Stimulated activated CD4-positive, alpha-beta T cell treated with anti-CD3 and anti-CD28 coated beads, Interleukin-1b, Interleukin-23, amount 100 ng/mL, for 24 hours (primary cell): ENCODE results near the gene SULT4A1.

Source experiments
- DNase-seq, 4 experiments: peaks; one replicate each; pipeline ENCODE4 v3.0.0-alpha.2; 2020; ENCODE audit warnings: low read depth in 4 of 4, low spot score in 1 of 4

Gene SULT4A1

DNA sequence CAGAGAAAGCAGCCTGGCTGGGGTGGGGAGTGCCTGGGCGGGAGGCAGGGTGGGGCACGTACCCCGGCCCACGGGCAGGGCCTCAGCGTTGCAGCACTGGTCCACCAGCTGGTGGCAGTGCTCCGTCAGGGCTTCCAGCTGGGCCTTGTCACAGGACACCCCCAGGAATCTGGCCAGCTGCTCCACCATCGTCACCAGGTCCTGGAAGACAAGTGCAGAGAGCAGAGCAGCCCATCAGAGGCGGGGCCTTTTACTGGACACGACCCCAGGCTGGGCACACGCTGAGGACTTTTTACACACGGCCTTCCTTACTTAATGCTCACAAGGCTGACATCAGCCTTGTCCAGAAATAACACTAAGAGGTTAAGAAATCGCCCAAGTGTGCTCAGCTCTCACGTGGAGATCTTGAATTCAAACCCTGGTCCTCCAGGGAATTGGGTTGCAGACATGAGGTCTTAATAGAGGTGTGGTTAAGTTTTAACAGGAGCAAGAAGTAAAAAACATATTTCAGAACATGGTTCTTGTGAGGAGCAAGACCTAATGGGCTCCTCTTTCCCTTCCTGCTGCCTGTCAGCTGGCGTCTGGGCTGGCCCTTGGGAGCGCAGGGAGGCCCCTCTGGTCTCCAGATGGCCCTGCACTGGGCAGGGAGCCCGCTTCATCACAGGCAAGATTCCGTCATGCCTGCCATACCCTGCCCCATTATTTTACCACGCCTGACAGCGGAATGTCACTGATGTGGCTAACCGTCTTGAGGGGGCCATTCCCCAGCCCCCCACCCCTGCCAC lies 33.1 kb downstream of the SULT4A1 start:
- no peak for DNase-seq

- no peak for DNase-seq
These were observed 33.7 kb downstream of the SULT4A1 start for GRCh38 chr22:43828725-43828997.

GRCh38 chr22:43827926-43828724 lies 34.2 kb downstream of the SULT4A1 start:
- no peak for DNase-seq

DNA sequence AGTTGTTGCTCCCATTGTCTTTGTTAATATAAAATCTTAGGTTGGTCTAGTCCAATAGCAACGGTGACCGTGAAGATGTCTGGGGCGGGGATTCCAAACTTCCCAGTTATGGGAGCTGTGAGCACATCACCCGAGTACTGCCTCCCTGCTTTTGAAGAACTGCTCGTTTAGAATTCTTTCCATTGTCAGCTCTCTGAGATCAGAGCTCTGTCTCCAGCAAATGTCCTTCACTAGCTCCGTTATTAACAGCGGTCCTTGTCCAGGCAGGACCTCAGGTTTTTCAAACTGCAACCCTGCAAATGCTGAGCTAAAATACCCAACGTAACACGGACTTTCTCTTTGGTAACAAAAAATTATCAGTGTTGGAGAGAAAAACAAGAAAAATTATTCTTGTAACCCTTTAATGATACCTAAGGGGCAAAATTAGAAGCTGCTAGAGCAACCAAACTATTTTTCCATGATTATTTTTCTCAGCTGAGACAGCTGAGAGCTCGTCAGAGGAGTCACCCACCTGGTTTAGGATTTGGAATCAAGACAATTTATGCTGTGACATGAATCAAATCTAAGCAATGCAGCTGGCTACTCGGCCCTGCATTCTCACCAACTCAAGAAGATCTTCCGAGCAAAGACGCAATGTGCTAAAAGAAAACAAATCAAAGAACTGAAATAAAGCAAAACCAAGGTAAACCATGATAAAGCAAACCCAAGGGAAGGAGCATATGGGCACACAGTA lies 35.1 kb downstream of the SULT4A1 start:
- DNase-seq = no peak

- DNase-seq = no peak
These were observed 35.9 kb downstream of the SULT4A1 start for GRCh38 chr22:43826142-43827002.

DNA sequence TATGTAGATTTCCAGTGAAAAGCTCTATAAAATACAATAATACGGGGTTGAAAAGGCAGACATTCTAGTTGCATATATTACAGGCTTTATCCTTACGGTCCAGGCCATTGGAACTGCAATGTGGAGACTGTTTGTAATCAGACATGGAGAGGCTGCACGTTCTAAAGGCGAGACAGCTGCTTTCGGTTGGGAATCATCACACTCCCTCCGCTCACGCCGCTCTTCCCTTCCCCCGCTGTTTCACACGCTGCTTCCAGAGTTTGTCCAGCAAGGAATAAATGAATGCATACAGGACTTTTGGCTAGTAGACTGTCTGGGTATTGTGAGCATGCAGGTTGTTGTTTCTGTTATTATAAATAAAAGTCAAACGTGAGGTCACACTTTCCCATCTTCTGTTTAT lies 36.7 kb downstream of the SULT4A1 start:
- DNase-seq = no peak

DNA sequence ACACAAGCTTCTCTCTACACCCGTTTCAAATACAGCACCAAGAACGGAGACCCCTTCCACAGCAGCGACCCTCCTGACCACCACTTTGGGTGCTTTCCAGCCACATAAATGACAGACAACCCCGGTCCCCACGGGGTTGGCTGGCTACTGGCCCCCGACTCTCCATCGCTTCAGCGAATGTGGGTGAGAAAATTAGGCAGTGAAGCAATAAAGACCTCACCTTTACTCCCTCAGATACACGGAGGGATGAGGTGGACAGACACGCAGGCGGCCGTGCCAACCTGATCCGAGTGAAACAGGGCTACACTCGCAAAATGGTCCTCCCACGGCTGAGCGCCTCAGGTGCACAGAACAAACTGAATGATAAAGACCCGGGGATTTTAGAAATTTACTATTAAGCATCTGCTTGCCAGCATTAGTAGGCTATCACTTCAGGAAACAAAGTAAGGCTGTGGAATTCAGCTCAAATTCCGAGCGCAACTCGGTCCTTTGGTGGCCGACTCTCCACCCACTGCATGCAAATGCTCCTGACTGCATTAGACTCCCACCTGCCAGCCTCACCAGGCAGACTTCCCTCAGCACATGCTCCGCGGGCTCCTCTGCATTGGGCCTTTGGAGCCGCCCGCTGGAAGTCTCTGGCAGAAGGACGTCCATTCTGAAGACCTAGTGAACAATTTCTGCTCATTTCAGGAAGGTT lies 37.4 kb downstream of the SULT4A1 start:
- no peak for DNase-seq

GRCh38 chr22:43823911-43824665 lies 38.2 kb downstream of the SULT4A1 start:
- DNase-seq = no peak

DNA sequence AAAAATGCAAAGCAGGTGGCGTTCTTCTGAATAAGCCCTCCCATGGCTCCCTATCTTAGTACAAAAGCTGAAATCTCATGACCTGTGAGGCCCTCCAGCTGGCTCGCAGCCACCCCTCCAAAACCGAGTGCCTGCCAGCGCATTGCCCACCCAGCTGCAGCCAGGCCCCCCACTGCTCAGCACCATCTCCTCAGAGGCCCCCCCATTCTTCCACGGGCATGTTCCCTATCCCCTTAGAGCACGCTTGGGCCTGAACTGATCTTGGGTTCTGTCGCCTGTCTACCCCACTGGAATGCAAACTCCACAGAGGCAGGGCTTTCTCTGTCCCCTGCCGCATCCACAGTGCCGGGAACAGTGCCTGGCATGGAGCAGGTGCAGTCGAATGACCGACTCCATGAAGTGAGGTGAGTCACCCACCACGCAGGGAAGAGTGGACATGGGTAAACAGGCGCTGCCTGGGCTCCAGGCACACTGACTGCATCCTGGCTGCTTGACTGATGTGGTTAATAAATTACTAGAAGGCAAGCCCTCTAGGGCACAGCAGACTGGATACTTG lies 38.9 kb downstream of the SULT4A1 start:
- DNase-seq = no peak

- no peak for DNase-seq
These were observed 40.5 kb downstream of the SULT4A1 start for GRCh38 chr22:43821606-43822425.

GRCh38 chr22:43820651-43821305 lies 41.5 kb downstream of the SULT4A1 start:
- DNase-seq = no peak

DNA sequence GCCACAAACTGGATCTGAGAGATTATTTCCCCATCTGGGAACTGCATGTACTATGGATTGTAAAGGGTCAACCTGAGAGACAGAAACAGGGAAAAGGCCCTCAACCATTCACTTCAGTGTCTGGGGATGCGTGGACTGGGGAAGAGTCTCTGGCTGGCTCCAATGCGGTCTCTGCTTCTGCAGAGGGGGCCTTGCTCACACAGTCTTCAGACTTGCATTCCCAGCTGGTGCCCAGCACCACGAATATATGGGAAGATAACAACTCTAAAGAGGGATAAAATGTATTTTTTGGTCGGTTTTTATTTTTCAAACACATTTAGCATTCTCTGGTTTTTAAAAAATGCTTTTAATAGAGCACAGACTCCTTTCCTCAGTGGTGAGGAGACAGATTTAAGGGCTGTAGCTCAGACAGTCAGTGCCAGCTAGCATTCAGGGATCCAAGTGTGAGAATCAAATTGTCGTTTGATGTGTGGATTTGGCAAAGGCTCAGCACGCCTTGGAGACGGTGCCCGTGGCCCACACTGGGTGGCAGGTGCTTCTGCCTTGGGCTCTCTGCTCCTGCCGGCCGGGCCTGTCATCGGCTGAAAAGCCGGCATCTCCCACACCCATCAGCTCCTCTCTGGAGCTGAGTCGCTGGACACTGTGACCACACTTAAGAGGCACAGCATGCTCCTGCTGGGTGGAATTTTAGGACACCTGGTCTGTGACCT lies 42.2 kb downstream of the SULT4A1 start:
- no peak for DNase-seq

- DNase-seq = no peak
These were observed 42.8 kb downstream of the SULT4A1 start for GRCh38 chr22:43819421-43819921.

DNA sequence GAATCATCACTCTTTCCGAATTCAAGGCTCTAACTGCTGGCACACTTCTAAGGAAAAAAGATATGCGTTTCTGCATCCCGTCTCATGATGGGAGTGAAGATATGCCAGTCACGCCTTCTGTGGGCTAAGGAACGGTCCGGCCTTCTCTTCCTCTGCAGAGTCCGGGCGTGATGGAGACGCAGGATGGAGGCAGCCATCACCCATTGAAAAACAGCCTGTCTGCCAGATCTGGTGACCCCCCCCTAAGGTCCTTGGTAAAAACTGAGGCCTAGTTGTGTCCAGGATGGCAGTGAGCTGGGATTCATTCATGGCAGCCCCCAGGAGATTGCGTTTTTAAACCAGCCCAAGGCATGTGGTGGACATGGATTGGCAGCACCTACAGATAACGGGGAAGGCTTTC lies 43.3 kb downstream of the SULT4A1 start:
- DNase-seq = no peak

DNA sequence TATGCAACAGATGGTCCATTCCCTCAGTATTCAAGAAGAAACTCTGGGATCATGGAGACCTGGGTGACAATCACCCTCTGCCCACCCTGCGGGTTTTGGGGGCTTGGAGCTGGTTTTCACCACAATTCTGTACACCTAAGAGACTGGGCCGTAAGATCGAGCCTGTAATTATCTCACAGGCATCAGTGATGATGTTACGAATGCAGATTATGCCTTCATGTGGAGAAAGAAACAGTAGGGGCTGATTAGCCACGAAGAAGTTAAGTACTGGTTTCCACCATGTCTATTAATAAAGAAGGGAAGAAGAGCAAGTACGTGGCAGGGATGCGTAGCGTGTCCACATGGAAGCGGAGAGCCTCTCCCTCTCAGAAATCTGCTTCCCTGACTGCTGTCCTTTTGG lies 44.9 kb downstream of the SULT4A1 start:
- no peak for DNase-seq

DNA sequence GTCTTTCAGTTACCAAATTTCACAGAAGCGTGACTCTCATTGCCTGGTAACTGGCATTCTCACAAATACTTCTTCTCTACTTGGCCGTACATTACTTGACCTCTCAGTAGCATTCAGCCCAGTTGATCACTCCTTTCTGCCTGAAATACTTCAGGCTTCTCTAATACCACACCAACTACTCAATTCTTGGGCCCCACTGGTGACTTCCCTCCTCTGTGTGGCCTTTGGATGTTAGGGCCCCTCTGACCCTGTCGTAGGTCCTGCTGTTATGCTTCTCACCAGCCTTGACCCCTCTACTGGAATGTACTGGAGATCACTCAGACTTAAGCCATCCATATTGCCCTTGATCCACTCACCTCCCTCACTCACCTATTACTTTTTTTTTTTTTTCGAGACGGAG lies 48.0 kb downstream of the SULT4A1 start:
- no peak for DNase-seq

GRCh38 chr22:43812890-43813289 lies 49.4 kb downstream of the SULT4A1 start:
- no peak for DNase-seq
